Bone marrow (tissue), 2 donors: ENCODE results near the gene EPPIN.

Source experiments
- DNase-seq, 2 donors: peaks; one replicate each; lab custom pipeline; 2025; lab: John Stamatoyannopoulos, UW

Gene EPPIN

DNA sequence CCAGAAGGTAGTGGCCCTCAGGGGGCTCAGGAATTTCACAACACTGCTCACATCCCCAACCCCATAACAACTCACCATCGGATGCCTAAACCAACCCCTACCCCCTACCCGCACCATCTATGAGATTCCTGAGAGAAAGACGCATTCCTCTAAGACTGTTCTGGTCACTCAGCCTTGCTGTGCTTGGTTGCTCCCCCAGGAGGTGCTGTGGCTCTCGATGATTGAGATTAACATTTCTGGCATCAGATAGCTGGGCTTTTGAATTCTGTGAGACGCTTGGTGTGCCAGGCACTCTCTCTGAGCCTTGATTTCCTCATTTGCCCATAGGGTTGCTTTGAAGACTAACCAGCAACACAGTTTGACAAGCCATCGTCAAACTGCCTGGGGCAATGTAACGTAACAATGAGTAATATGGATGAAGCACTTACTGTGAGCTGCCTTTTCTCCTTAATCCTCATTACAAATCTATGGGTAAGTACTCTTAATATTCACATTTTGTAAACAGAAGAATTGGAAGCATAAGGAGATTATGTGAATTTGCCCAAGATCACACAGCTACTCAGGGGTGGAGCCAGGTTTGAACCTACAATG lies 8.9 kb downstream of the EPPIN start:
- DNase-seq: no peak

- no peak for DNase-seq
These were observed 19.9 kb downstream of the EPPIN start for GRCh38 chr20:45527294-45527693.

- DNase-seq: no peak
These were observed 23.4 kb downstream of the EPPIN start for GRCh38 chr20:45523821-45524220.

GRCh38 chr20:45518282-45518681 lies 28.9 kb downstream of the EPPIN start:
- no peak for DNase-seq

GRCh38 chr20:45515147-45515913 lies 31.9 kb downstream of the EPPIN start, which contains the start of gene SPINT3:
Gene SPINT3, minus strand, starts transcription at chr20:45515622. Its CDS starts 14 bp downstream, at chr20:45515608.
- DNase-seq: no peak

DNA sequence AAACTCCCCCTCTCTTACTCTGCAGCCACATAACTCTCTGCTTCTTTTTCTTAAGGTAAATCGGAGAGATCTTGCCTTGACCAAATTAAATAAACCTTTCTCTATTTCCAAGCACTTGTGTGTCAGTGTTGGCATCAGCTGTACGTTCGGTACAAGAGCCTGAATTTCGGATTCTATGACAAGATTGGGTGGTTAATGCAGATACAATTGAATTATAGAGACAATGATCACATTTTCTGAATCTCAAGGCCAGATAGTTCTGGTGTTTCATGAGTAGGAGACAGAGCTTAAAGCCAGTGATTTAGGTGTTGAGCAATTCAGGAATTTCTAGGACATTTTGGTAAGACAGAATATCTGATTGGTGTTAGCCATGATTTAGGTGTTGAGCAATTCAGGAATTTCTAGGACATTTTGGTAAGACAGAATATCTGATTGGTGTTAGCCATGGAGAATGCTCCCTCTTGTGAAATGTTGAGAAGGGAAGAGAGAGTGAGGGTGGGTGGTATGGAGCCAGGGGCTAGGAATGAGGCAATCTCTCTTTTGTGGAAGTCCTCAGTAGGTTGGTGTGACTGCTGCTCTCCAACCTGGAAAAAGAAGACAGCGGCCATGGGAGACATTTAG lies 36.8 kb downstream of the EPPIN start:
- DNase-seq: no peak

DNA sequence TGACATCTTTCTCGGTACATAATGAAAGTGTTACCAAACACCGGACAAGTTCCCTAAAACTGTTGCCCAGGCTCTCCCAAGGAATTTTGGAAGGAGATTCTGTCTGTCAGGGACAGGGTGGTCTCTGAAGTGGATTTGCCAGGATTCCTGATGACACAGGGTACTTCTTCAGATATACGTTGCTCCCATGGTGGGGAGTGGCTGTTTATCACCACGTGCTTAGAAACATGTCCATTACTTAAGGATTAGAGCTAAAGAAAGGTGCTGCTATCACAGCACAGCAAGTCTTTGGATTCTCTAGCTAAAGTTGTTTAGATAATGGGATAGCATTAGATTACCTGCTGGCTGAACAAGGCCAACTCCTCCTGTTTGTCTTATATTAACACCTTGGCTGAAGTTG lies 38.1 kb downstream of the EPPIN start:
- no peak for DNase-seq

GRCh38 chr20:45508068-45508886 lies 38.9 kb downstream of the EPPIN start:
- no peak for DNase-seq

DNA sequence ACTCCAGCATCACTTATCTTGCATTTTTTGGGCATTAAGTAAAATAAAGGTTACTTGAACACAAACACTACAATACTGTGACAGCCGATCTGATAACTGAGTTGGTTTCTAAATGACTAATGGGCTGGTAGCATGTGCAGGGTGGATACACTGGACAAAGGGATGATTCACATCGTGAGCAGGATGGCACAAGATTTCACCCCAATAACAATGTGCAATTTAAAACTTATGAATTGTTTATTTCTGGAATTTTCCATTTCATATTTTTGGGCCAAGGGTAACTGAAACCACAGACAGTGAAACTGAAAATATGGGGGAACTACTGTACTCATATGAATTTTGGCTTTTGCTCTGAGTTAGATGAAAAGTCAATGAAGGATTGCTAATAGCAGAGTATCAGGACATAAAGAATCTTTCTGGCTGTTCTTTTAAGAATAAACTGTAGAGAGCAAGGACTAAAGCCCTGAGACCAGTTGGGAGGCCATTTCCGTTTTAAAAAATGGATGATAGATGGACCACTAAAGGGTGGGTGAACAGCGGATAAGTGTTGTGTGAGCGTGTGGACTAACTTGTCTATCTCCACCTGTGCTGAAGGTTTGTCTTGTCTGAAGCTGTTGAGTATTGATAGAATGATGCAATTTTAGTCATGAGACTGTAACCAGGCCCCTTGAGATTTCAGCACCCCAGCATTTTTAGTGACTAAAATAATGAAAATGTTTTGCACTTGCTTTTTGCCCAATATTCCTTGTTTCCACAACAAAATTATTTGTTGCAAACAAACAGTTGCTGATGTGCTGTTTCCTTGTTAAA lies 40.0 kb downstream of the EPPIN start:
- DNase-seq: no peak

- DNase-seq: no peak
These were observed 40.8 kb downstream of the EPPIN start for GRCh38 chr20:45506398-45506797.

- DNase-seq: no peak
These were observed 43.8 kb downstream of the EPPIN start for GRCh38 chr20:45503403-45503802.

DNA sequence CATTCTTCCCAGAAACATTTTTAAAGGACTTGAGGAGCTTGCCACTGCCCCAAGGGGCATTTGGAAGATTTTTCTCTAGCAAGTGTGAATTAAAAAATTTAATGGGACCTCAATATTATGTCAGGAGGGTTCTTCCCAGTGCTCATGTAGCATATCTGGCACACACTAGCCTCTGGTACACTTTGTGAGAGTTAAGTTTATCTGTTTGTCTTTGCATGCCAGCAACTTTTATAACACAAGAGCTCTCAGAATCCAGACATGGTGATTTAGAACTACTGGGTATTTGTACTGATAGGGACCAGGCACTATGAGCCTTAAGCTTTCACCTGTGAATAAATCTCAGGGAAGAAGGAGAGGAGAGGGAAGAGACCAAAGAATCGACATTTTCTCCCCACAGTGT lies 44.6 kb downstream of the EPPIN start:
- no peak for DNase-seq

DNA sequence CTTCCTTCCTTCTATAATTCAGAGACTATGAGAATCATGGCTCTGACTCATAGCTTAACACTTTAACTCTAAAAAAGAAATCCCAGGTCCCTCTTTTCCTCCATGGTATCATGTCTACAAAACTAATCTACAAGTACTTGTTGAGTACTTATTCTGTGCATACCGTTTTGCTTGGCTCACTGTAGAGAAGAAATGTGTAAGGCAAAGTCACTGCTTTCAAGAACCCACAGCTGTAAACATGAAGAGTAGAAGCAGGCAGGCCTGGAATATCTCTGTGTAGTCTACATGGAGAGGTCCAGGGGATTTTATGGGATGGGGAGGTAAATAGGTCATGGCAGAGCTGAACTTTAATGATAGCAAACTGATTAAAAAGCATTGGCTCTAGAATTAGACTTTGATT lies 45.6 kb downstream of the EPPIN start:
- DNase-seq: no peak

GRCh38 chr20:45500022-45500421 lies 47.2 kb downstream of the EPPIN start:
- DNase-seq: no peak

- DNase-seq: no peak
These were observed 49.2 kb downstream of the EPPIN start for GRCh38 chr20:45497971-45498494.

DNA sequence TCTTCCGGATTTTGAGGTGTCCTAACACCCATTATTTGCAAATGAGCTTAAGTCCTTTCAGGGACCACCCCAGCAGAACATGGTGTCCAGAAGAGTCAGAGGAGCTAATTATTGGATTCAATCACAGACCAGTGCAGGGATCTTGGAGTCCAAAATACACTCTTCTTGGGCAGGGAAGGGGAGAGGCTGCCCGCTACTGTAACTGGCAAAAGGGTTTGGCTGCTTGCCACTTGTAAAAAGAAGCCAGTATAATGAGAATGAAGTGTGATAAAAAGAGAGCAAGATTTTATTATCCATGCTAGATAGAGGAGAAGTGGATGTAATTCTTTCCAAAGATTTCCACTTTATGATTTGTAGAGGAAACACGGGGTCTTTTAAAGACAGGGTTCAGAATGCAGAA lies 51.0 kb downstream of the EPPIN start:
- no peak for DNase-seq

- DNase-seq: no peak
These were observed 51.7 kb downstream of the EPPIN start for GRCh38 chr20:45495501-45495941.
